GM12875 (cell line): ENCODE results near the gene PPP2R5C.

ENCODE experiments used
- H3K4me3 ChIP-seq: one replicate; pipeline ENCODE4 v1.5.1; 2011; ENCODE audit warnings: low read depth, low read length, control low read depth
- CTCF ChIP-seq: IDR thresholded peaks from 2 replicates; pipeline ENCODE4 v1.5.1; 2011; ENCODE audit warnings: low read depth, mild to moderate bottlenecking, control low read depth, inconsistent platforms, low read length, moderate library complexity, borderline replicate concordance; ENCODE audit not compliant: insufficient read depth

The PPP2R5C gene

GRCh38 chr14:101716956-101717662 is 44.4 kb upstream of the PPP2R5C start:
- no peak for TF ChIP-seq CTCF
- no peak overlapping the region for H3K4me3 ChIP-seq

- no peak overlapping the region for H3K4me3 ChIP-seq
- TF ChIP-seq CTCF, result no peak
These were observed 43.6 kb upstream of the PPP2R5C start for GRCh38 chr14:101717663-101718490.

- no peak for TF ChIP-seq CTCF
- no peak overlapping the region for H3K4me3 ChIP-seq
These were observed 42.4 kb upstream of the PPP2R5C start for GRCh38 chr14:101719045-101719645.

- TF ChIP-seq CTCF, result no peak
- H3K4me3 ChIP-seq, result no peak overlapping the region
These were observed 41.8 kb upstream of the PPP2R5C start for GRCh38 chr14:101719708-101720107.

GRCh38 chr14:101721111-101721510 is 40.4 kb upstream of the PPP2R5C start:
- no peak overlapping the region for H3K4me3 ChIP-seq
- no peak for TF ChIP-seq CTCF

GRCh38 chr14:101721951-101722661 is 39.4 kb upstream of the PPP2R5C start:
- no peak for TF ChIP-seq CTCF
- no peak overlapping the region for H3K4me3 ChIP-seq
